Loucy (cell line): ENCODE data around the gene EIF5A.

Experiments
- H2AFZ ChIP-seq: fragments of 200-600 bp; sonication (generic); 2 replicates; pipeline ENCODE4 v1.6.0; 2016; ENCODE audit warnings: antibody characterized with exemption, mild to moderate bottlenecking, low read length, moderate library complexity
- H3F3A ChIP-seq: fragments of 200-600 bp; 2 replicates; pipeline ENCODE4 v1.6.0; 2016; ENCODE audit warnings: antibody characterized with exemption, low read depth, mild to moderate bottlenecking
- H3K27me3 ChIP-seq: fragments of 200-600 bp; sonication (generic); 2 replicates; pipeline ENCODE4 v1.6.1; 2014; ENCODE audit warnings: low read length, mild to moderate bottlenecking; ENCODE audit not compliant: insufficient read depth, poor library complexity, severe bottlenecking
- H3K36me3 ChIP-seq: fragments of 200-600 bp; sonication (generic); 2 replicates; pipeline ENCODE4 v1.6.1; 2016; ENCODE audit warnings: low read length; ENCODE audit not compliant: insufficient read depth
- H3K4me1 ChIP-seq: fragments of 200-600 bp; sonication (generic); 2 replicates; pipeline ENCODE4 v1.5.1; 2014; ENCODE audit warnings: low read length, mild to moderate bottlenecking; ENCODE audit not compliant: insufficient read depth, poor library complexity, severe bottlenecking
- H3K4me2 ChIP-seq: fragments of 200-600 bp; sonication (generic); 2 replicates; pipeline ENCODE4 v1.6.0; 2014; ENCODE audit warnings: antibody characterized with exemption, low read length, low read depth, mild to moderate bottlenecking; ENCODE audit not compliant: poor library complexity, severe bottlenecking
- H3K4me3 ChIP-seq: fragments of 200-600 bp; sonication (generic); 2 replicates; pipeline ENCODE4 v1.5.1; 2014; ENCODE audit warnings: low read length, mild to moderate bottlenecking, mixed read lengths; ENCODE audit not compliant: poor library complexity, severe bottlenecking
- H3K79me2 ChIP-seq: fragments of 200-600 bp; sonication (generic); 2 replicates; pipeline ENCODE4 v1.6.1; 2014; ENCODE audit warnings: low read length; ENCODE audit not compliant: insufficient read depth
- H3K9ac ChIP-seq: fragments of 200-600 bp; sonication (generic); 2 replicates; pipeline ENCODE4 v1.6.0; 2014; ENCODE audit warnings: mild to moderate bottlenecking, low read depth, low read length, moderate library complexity; ENCODE audit not compliant: poor library complexity, severe bottlenecking
- H3K9me2 ChIP-seq: fragments of 200-600 bp; sonication (generic); replicated peaks from 2 replicates; pipeline ENCODE4 v1.6.1; 2016; ENCODE audit warnings: low read depth, low read length, mixed read lengths
- H3K9me3 ChIP-seq: fragments of 200-600 bp; sonication (generic); 2 replicates; pipeline ENCODE4 v1.6.1; 2014; ENCODE audit warnings: mild to moderate bottlenecking, antibody characterized with exemption, low read length, low read depth; ENCODE audit not compliant: insufficient read depth
- H4K20me1 ChIP-seq: fragments of 200-600 bp; sonication (generic); 2 replicates; pipeline ENCODE4 v1.6.0; 2014; ENCODE audit warnings: antibody characterized with exemption, low read length, mild to moderate bottlenecking; ENCODE audit not compliant: insufficient read depth, poor library complexity, severe bottlenecking
- CTCF ChIP-seq: fragments of 200-600 bp; sonication (generic); conservative IDR thresholded peaks from 2 replicates; pipeline ENCODE4 v1.5.1; 2014; ENCODE audit warnings: mild to moderate bottlenecking, antibody characterized with exemption, low read length
- EZH2phosphoT487 ChIP-seq: fragments of 200-600 bp; IDR thresholded peaks from 2 replicates; pipeline ENCODE4 v1.6.1; 2018; ENCODE audit warnings: antibody characterized with exemption, mild to moderate bottlenecking, moderate library complexity, borderline replicate concordance

EIF5A gene

GRCh38 chr17:7340179-7340578 is 32.8 kb downstream of the EIF5A start:
- H3K79me2 ChIP-seq: peaks cover 67% of the 10 kb centered on the region
- H3K9me2 ChIP-seq: no peaks in the 10 kb centered on the region
- no peak overlapping the region for H2AFZ ChIP-seq
- H3K9ac ChIP-seq: no peak overlapping the region
- TF ChIP-seq CTCF: no peak
- TF ChIP-seq EZH2phosphoT487: no peak
- H3K36me3 ChIP-seq: peaks cover 17% of the 10 kb centered on the region; the same call in 1 of the 2 replicates
- peaks cover 43% of the 10 kb centered on the region for H4K20me1 ChIP-seq
- H3F3A ChIP-seq: 0 out of 2 replicates have a peak, but pooled peaks cover 2% of the 10 kb centered on the region
- H3K4me3 ChIP-seq: no peak overlapping the region
- H3K27me3 ChIP-seq: no peaks in the 10 kb centered on the region
- H3K4me1 ChIP-seq: peaks cover 33% of the 10 kb centered on the region
- H3K4me2 ChIP-seq: peak overlapping the region; percentile 28
- H3K9me3 ChIP-seq: no peaks in the 10 kb centered on the region

- Histone ChIP-seq H3K9me2 (no peaks in the 10 kb centered on the region), H3K4me3 (no peak overlapping the region), H3K36me3 (peaks cover 27% of the 10 kb centered on the region; the same call in 1 of the 2 replicates), H3K27me3 (no peaks in the 10 kb centered on the region), H3K79me2 (peaks cover 52% of the 10 kb centered on the region), H3K4me1 (peaks cover 22% of the 10 kb centered on the region), H3K4me2 (no peak overlapping the region), H4K20me1 (peaks cover 53% of the 10 kb centered on the region), H3K9me3 (no peaks in the 10 kb centered on the region), H3K9ac (no peak overlapping the region), H3F3A (no peaks in the 10 kb centered on the region), H2AFZ (no peak overlapping the region)
- TF ChIP-seq CTCF (no peak), EZH2phosphoT487 (no peak)
These were observed 34.4 kb downstream of the EIF5A start for GRCh38 chr17:7341842-7342241.

- H3K4me1 ChIP-seq: peaks cover 13% of the 10 kb centered on the region
- no peak overlapping the region for H3K4me2 ChIP-seq
- peaks cover 50% of the 10 kb centered on the region for H4K20me1 ChIP-seq
- no peak overlapping the region for H2AFZ ChIP-seq
- H3K4me3 ChIP-seq: no peak overlapping the region
- no peaks in the 10 kb centered on the region for H3K27me3 ChIP-seq
- no peaks in the 10 kb centered on the region for H3K9me3 ChIP-seq
- no peaks in the 10 kb centered on the region for H3K9me2 ChIP-seq
- H3K36me3 ChIP-seq: peaks cover 38% of the 10 kb centered on the region; the same call in 1 of the 2 replicates
- H3F3A ChIP-seq: no peaks in the 10 kb centered on the region
- H3K79me2 ChIP-seq: peaks cover 38% of the 10 kb centered on the region
- no peak overlapping the region for H3K9ac ChIP-seq
- TF ChIP-seq CTCF (no peak), EZH2phosphoT487 (no peak)
These were observed 35.8 kb downstream of the EIF5A start for GRCh38 chr17:7343250-7343649.
